HG03159 (cell line): ENCODE measurements around the gene TAF5.
A peak's percentile ranks its signal among the peaks of the same experiment; 100 is the strongest.
"Not testable (repeated sequence)": the region's sequence is repeated elsewhere in the genome, so short reads cannot be mapped to it uniquely, and the experiment has no call there.

Experiments used
- ATAC-seq: cut with Tn5 transposase; IDR thresholded peaks from one replicate; pipeline ENCODE4 v1.9.1; 2021; ENCODE audit warnings: mild to moderate bottlenecking, moderate library complexity; ENCODE audit not compliant: unreplicated experiment

The TAF5 gene

DNA sequence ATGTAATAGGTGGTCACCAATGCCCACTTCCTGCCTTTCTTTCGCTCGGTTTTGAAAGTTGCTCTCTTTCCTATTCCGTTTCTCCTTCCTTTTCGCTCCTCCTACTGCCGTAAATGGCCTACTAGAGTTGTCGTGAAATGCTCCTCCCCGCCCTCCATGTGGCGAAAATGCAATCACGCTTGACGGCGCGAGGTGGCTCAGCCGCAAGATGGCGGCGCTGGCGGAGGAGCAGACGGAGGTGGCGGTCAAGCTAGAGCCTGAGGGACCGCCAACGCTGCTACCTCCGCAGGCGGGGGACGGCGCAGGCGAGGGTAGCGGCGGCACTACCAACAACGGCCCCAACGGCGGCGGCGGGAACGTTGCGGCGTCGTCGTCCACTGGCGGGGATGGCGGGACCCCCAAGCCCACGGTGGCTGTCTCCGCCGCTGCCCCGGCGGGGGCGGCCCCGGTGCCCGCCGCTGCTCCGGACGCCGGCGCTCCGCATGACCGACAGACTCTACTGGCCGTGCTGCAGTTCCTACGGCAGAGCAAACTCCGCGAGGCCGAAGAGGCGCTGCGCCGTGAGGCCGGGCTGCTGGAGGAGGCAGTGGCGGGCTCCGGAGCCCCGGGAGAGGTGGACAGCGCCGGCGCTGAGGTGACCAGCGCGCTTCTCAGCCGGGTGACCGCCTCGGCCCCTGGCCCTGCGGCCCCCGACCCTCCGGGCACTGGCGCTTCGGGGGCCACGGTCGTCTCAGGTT, at the start of gene TAF5:
Gene TAF5, plus strand, starts transcription at position 195 of the 737 bp plus-strand sequence. Its CDS starts 14 bp downstream, at position 209.
- peak; percentile 69 for ATAC-seq

DNA sequence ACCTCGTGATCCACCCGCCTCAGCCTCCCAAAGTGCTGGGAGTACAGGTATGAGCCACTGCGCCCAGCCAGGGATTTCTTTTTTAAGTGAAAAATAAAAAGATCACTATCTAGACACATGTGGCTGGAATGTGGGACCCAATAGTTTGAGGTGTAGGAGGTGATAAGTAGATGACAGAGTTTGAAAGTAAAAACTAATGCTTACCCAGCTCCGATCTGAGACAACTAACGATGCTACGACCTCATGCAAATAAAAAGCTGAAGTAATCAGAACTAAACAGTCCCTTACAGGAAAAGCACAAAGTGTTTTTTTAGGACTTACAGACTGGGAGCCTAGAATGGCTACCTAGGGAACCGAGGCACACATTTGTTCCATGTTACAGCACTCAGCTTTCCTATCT, 39.9 kb upstream of the TAF5 start:
- no peak for ATAC-seq

DNA sequence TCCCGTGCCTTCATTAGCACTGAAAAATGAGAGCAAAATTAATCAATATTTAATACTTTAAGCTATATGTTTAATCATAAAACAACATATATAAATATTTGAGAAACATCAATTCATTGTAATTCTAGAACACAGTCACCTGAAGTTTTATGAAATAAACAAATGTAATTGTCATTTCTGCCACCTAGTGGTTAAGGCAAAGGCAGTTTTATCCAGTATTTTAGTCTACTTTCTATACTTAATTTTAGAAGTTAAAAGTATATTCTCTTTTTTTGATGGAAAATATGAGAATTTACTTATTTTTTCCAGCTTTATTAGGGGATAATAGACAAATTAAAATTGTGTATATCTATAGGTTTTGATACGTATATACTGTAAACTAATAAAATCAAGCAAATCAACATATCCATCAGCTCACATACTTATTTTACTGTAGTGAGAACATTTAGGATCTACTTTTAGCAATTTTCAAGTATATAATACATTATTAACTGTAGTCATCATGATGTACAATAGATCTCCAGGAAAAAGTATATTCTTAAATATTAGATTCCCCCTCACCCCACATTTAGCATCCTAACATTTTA, 33.7 kb upstream of the TAF5 start:
- no peak for ATAC-seq

DNA sequence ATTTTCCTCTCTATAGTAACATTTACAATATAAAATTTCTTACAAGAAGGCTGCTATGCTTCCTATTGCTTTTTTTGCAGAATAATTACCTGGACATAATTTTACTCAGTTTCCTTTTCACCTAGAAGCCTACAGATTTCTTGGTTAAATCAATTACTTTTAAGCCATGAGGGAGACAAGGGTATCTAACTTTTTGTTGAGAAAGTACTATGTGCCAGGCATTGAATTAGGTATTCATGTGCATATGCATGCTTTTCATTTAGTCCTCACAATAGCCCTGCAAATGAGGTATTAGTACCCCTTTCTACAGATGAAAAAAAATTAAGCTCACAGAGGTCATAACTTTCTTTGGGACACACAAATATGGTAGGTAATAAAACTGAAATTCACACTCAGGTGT, 33.2 kb upstream of the TAF5 start:
- ATAC-seq = no peak

DNA sequence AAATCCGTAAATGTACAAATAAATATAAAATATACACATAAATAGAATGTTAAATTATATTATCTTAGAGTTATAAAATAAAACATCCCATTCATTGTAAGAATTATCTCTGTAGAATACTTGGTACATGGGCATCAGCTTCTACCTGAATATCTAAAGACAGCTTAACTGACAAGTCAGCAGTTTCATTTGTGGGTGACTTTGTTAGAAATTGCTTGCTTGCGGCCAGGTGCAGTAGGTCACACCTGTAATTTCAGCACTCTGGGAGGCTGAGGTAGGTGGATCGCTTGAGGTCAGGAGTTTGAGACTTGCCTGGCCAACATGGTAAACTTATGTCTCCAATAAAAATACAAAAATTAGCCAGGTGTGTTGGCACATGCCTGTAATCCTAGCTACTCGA, 31.4 kb upstream of the TAF5 start:
- no peak for ATAC-seq

DNA sequence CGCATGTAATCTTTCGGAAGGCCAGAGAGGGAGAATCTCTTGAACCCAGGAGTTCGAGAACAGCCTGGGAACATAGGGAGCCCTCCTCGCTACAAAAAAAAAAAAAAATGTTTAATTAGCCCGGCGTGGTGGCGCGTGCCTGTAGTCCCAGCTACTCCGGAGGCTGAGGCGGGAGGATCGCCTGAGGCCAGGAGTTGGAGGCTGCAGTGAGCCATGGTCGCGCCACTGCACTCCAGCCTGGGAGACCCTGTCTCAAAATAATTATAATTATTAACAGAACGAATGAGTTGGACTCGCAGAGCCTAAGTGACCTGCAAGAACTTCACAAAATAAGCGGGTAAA, 17.6 kb upstream of the TAF5 start:
- no peak for ATAC-seq

DNA sequence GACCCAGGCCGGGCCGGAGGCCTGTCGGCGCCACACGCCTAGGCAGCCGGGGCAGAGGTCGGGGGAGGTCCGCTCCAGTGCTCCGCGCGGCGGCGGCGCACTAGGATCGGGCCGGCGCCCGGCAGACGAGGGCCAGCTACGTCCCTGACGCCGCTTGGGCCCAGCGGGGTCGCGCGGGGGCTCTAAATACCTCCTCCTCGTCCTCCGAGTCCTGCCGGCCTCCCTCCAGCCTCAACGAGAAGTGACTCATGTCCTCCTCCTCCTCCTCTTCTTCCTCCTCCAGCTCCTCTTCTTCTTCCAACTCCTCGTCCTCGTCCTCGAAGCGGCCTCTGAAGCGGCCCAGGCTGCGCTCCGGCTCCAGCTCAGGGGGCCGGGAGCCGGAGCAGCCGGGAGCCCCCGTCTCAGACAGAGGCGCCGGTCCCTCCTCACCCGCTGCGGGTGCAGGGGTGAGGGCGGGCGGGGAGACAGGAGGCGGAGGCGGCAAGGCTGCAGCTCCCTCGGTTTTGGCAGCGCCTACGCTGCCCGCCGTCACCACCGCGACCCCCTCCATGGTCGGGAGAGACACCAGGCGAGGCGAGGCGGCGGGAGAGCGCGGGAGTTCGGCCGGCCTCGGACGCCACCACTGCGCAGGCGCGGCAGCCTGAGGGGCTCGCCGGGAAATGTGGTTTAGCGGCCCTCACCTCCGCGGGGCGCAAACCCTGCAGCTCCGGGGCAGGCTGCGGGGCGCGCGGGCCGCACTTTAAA, 17.1 kb upstream of the TAF5 start, which contains the start of gene PCGF6:
Gene PCGF6, minus strand, starts transcription at position 624 of the 744 bp plus-strand sequence. Its CDS starts 74 bp downstream, at position 550.
- ATAC-seq = peak; percentile 79

DNA sequence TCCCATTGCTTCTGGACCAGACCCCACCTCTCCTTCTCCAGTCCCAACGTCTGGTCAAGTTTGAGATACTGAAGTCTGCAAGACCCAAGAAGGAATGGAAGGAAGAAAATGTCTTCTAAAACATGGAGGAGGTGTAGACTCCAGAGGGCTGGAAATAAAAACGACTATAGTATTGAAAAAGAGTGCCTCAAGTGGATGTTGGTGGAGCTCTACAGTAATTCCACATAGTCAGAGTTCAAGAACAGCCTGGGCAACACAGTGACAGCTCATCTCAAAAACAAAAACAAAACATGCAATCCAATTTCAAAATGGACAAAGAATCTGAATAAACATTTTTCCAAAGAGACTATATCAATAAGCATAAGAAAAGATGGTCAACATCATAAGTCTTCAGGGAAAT, 14.5 kb upstream of the TAF5 start:
- ATAC-seq = no peak

DNA sequence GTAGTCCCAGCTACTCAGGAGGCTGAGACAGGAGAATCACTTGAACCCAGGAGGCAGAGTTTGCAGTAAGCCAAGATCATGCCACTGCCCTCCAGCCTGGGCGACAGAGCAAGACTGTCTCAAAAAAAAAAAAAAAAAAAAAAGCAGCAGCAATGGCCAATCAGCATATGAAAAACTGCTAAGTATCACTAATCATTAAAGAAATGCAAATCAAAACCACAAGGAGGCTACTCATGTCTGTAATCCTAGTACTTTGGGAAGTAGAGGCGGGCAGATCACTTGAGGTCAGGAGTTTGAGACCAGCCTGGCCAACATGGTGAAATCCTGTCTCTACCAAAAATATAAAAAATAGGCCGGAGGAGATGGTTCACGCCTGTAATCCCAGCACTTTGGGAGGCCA, 13.2 kb upstream of the TAF5 start:
- not testable (repeated sequence) for ATAC-seq

DNA sequence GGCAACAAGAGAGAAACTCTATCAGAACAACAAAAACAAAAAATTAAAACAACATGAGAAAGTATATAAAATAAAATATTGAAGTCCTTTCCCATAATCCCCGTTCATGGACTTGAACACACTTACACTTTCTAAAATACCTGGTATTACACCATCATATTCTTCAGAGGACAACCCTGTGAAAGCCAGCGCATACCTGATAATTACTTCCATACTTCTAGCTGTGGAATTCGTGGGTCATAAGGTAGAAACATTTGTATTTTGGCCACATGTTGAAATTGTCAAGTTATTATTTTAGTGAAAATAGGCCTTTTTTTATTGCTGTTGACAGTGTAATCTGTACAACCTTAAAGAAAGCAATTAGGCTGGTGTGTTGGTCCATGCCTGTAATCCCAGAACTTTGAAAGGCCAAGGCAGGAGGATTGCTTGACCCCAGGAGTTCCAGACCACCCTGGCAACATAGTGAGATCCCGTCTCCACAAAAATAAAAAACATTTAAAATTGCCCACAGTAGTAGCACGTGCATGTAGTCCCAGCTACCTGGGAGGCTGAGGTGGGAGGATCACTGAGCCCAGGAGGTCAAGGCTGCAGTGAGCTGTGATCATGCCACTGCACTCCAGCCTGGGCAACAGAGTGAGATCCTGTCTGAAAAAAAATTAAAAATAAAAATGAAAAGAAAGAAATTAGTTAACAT, 11.7 kb upstream of the TAF5 start:
- ATAC-seq = no peak

DNA sequence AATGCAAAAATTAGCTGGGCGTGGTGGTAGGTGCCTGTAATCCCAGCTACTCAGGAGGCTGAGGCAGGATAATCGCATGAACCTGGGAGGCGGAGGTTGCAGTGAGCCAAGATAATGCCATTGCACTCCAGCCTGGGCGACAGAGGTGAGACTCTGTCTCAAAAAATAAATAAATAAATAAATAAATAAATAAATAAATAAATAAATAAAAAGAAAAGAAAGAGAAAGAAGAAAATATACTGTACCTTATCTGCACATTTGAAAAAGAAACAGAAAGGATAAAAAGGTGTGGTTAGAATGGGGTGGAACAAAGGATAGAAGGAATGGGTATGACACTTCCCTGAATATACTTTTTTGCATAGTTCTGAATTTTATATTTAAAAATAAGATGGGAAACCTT, 8.3 kb upstream of the TAF5 start:
- ATAC-seq = not testable (repeated sequence)

DNA sequence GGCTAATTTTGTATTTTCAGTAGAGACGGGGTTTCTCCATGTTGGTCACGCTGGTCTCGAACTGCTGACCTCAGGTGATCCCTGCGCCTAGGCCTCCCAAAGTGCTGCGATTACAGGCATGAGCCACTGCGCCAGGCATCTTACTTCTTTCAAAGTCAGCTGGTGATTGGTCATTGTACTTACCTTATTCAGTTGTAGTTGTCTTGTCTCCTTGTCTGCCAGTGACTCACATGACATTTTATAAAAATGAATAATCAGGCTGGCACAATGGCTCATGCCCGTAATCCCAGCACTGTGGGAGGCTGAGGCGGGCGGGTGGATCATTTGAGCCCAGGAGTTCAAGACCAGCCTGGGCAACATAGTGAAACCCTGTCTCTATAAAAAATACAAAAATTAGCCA, 7.0 kb upstream of the TAF5 start:
- not testable (repeated sequence) for ATAC-seq

DNA sequence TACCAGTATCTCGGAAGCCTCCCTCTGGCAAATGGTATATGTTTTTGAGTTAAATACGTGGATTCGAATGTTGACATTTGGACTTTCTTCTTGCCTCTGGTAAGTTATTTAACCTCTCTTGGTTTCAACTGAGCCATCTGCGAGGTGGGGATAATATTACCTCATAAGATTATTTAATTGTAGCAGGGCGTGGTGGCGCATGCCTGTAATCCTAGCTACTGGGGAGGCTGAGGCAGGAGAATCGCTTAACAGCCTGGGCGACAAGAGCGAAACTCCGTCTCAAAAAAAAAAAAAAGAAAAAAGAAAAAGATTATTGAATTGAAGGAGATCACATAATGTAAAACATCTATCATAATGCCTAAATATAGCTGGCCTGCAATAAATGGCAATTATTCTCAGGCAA, 396 bp upstream of the TAF5 start:
- no peak for ATAC-seq

DNA sequence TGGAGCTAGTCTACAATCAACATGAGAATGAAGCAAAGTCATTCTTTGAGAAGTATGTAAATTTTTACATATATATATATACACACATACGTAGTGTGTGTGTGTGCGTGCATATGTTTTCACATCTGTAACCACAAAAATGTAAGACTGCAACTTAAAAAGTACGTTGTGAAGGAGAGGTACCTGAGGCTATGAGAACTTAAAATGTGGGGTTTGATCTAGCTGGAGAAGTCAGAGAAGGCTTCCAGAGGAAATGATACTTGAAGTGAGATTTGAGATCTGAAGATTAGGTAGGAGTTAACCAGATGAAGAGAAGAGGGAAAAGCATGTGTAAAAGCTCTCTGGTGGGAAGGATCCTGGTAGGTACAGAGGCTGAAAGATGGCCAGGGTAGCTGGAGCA, 5.8 kb downstream of the TAF5 start:
- no peak for ATAC-seq

DNA sequence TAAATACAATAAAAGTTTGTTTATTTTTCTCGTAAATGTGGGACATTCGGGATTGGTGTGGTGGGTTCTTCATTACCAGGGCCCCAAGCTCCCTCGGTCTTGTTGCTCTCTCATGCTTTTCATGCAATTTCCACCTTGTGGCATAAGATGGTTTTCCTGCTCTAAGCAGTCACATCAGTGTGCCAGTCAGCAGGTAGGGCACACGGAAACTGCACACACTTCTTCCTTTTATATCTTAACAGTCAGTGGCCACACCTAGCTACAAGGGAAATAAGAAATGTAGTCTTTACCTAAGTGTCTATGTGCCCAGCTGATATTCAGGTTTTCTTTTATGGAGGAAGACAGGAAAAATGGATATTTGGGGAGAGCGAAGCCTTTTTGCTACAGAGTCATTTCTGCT, 6.5 kb downstream of the TAF5 start:
- ATAC-seq = no peak

DNA sequence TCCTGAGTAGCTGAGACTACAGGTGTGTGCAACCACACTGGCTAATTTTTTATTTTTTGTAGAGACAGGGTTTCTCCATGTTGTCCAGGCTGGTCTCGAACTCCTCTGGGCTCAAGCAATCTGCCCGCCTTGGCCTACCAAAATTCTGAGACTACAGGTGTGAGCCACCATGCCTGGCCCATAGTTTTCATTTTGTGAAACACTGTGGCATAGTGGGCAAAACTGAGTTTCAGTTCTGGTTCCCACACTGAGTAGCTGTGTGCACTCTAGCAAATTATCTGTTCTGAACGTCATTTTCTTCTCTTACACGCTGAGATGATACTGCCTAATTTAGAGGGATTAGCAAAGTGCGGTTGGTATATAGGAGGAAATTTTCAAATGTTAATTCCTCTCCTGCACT, 15.0 kb downstream of the TAF5 start:
- ATAC-seq = no peak

DNA sequence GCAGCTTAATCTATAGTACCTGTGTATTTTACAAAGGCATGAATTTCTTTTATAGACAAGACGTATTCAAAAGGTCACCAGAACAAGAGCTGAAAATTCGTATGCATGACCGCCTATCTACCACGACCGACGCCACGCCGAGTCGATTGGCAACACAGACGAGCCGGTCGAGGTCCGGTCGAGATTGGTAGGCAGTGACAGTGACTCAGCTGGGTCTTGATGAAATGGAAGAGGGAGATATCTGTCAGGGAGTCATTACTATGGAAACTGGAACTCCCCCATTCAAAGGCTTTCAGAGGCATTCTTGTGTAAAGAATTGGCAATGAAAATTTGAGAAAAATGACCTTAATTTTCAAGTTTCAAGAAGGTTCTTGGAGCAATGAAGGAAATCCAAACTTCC, 26.4 kb downstream of the TAF5 start:
- ATAC-seq = no peak

DNA sequence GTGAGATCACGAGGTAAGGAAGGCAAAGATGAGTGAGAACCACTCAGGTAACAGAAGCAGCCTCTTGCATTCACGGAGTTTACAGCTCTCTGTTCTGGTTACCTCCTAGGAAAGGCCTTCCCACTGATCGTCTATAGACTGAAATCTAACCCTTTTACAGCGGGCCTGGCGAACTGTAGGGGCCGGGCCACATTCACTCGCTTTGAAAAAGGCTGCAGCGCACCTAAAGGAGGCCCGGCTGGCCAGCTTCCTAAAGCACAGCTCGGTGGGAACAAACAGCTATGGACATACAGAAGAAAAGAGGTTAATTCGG, 27.9 kb downstream of the TAF5 start:
- ATAC-seq = peak; percentile 2

DNA sequence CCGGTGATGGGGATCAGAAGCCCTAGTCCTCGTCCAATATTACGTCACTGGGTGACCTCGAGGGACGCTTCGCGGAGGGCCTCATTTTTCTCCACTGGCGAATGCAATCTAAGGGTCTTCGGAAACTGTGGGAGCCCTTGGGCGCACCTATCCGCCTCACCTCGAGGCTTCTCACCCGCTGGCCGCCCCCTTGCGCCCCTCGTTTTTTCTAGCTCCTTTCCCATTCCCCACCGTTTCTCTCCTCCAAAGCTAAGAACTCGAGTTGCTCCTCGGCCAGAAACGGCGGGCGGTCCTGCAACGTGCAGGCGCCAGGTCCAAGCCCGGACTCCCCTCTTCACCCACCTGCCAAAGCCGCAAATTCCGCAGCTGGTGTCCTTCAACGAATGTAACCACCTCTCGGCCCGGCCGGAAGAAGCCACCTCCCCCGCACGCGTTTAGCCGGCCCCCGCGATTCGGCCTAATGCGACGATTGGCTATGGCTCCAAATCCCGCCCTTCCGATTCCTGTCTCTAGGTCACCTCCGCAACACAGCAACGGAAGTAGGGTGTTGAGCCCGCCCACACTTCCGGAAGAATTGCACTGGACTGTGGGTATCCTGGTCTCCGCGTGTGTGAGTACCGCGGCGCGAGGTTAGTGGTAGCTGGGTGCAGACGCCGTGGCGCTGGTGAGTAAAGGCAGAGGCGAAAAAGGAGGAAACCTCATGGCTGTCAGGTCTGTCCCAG, 28.5 kb downstream of the TAF5 start, which contains the start of the genes ATP5MK and PDCD11:
Gene ATP5MK, minus strand, starts transcription at position 409 of the 722 bp plus-strand sequence. CDS start 4,018 bp downstream, outside the sequence.
Gene PDCD11, plus strand, starts transcription at position 560 of the 722 bp plus-strand sequence. CDS start 1,801 bp downstream, outside the sequence.
- peak; percentile 98 for ATAC-seq

DNA sequence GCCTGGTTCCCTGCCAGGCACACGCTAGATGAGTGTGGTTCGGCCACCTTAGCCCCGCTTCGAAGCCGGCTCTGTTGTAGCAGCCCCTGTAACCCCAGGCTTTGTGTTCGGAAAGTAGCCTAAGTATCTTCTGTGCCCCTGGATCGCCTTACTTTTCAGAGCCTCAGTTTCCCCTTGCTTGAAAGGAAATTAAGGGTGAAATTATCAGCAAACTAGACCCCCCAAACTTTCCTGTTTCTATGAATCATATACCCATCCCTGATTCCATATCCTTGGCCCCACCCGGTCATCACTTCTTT, 29.0 kb downstream of the TAF5 start:
- no peak for ATAC-seq
